Measurements from ENCODE around the gene HMX1.

The HMX1 gene

DNA sequence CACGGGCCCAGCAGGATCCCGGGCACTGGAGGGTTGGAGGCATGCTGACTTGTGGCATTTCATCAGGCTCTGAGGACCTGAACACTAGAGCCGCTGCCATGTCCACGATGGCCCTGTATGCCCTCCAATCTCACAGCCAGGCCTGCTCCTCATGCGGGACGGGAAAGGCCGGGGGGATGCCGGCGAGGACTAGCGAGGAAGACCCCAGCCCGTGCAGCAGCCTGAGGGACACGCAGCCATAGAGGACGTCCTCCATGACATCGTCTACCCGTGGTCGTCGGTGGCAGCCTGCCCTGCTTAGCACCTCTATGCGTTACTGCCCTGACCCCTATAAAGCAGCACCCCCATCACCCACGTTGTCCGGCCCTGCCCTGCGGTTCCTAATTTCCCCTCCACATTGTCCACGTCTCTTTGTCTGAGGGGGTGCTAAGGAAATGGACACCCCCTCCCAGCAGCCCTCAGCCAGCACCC, 32.6 kb downstream of the HMX1 start:
- no peak for DNase-seq

DNA sequence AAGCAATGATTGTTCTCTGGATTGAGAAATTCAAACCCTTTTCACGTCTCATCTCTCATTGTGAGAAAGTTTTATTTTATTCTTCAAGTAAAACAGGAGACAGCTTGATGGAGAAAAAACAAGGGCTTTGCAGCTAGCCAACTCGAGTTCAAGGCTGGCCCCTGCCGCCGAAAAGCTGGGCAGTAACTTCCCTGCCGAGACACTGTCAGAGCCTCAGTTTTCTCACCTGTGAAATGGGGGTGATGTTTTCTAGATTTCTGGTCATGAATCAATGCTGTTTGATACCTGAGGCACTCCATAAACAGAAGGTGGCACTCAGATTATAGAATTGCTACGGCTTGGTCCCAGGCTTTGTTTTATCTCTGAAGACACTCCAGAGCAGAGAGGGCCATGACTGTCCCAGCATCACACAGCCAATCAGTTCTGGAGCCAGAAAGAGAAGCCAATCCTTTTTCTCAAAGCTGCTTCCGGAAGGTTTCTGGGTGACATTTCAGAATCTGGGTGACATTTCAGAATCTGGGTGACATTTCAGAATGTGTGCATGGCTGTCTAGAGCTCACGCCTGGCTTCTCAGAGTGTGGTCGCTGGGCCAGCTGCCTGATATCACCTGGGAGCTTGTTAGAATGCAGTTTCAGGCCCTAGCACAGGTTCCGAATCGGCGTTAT, 33.2 kb downstream of the HMX1 start:
- no peak for DNase-seq

DNA sequence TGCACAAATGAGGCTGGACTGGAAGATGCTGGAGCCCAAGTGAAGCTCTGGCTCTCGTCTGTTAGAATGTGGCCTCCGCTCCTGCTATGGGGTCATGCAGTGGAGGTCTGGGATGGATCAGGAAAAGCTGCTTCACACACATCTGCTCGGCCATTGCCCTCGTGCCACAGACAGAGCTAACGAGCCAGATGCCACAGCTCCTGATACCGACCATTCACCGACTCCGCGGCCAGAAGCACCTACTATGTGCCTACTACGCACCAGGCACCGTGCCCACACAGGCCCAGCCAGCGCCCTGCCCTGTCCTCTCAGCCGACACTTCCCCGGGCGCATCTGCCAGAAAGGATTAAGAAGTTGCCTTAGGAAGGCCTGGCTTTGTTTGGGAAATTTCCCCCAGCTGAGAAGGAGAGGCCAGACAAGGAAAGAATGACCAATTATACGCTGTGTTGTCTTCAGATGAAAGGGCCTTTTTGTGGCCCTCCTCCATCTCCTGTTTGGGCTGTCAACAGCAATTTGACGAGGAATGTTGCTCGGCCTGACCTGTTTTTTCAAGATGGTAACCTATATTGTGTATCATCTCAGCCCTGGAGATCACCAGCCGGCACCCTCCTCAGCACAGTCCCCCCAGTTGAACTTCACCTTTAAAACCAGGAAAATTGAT, 34.3 kb downstream of the HMX1 start:
- no peak for DNase-seq

DNA sequence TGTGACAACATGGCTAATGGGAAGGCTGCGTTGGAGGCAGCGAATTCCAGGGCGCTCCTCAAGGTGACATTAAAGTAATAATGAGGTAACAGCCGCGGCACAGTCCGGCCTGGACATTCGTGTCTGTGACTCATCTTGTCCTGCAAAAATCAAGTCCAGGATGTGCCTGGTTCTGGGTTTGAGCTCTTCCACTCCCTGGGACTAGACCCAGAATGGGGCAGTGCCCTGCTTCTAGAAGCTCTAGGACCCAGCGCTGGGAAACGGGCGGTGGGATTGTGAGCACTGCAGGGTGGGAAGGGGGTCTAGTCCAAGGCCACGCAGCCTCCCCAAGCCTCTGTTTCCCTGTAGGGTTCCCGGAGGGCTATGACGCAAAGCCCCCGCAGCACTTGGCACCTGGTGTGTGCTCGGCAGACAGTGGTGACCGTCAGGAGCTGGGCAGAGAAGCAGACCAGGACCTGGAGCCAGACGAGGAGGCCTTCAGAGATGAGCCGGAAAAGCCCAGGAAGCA, 34.9 kb downstream of the HMX1 start:
- DNase-seq: no peak

DNA sequence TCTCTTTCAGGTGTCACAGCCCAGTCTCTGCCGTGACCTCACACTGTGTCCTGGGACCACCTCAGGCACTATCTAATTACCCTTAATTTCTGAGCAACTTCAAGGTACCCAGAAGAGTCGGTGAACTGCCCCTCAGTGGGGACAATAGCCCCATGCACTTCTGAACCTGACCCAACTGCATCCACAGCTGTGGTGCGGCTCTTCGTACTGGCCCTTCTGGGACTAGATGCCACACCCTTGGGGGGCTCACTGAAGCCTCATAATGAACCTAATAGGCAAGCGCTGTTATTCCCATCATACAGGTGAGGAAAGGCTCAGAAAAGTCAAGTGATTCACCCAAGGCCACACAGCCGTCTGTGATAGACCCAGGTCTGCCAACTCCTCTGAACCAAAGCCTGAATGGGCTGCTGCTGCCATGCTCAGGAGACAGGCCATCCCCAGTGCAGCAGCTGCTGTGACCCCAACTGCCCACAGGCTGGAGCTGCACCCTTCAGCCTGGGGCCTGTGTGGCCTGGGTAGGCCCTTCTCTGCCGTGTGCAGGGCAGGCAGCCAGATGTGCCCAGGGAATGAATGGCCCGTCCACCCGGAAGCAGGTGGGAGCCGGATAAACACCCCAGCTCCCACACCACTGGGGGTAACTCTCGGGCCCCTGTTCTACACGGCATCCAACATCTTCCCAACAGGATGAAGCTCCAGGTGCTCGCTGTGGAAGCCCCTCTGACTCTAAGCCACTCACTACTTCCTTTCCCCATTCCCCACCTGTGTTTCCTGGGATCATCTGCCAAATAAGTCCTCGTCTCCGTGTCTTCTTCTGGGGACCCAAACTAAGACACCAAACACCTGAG, 35.9 kb downstream of the HMX1 start:
- DNase-seq: no peak

DNA sequence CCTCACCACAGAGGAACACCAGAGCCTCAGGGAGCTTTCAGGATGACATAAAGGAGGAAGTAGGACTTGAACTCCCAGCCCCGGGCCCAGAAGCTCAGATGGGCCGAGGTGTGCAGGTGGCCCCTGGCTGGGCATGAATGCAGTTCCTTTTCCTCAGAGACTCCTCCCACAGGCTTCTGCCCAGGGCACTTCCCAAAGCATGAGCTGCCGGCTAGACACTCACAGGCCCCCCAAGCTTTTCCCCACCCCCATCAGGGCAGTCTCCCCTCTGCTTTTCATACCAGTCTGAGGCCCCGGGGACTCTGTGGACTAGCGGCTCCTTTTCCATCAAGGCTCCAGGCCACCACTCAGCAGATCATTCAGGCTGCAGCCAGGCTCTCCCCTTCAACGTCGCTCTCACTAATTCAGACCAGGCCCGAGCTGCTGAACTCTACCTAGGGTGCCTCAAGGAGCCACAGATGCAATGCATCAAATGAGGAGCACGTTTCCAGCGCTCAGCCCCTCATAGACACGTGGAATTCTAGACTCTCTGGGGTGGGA, 36.9 kb downstream of the HMX1 start:
- DNase-seq: no peak

DNA sequence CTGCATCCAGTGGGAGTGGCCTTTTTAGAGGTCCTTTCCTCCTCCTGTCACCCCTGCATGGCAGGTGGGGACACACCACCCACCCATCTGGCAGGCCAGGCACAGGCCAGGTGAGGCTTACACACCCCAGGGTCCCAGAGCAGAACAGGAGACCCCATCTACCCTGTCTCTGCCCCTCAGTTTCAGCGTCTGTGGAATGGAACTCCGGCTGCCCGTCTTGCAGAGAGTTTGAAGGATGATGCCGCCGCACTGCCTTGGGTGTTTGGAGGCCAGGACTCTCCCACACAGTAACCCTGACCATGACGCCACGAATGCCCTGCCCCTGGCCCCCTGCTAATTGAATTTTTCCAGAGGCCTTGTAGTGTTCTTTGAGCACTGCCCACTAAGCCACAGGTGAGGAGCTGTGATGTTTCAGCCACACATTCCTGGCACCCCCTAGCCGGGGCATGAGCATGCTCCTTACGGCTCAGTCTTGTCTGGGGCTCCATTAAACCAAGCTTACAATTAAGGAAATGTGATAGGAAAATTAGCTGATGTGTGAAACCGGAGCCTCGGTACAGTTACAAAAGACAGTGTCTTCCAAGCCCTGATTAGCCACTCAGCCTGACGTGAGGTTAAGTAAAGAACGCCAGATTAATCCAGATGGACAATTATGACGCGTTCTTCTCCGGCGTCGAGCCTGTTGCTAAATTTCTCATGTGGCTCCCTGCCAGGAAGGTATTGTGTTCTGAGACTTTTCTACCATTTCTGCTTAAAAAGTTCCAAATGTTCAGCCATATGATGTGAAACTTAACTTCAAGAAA, 39.3 kb downstream of the HMX1 start:
- no peak for DNase-seq

DNA sequence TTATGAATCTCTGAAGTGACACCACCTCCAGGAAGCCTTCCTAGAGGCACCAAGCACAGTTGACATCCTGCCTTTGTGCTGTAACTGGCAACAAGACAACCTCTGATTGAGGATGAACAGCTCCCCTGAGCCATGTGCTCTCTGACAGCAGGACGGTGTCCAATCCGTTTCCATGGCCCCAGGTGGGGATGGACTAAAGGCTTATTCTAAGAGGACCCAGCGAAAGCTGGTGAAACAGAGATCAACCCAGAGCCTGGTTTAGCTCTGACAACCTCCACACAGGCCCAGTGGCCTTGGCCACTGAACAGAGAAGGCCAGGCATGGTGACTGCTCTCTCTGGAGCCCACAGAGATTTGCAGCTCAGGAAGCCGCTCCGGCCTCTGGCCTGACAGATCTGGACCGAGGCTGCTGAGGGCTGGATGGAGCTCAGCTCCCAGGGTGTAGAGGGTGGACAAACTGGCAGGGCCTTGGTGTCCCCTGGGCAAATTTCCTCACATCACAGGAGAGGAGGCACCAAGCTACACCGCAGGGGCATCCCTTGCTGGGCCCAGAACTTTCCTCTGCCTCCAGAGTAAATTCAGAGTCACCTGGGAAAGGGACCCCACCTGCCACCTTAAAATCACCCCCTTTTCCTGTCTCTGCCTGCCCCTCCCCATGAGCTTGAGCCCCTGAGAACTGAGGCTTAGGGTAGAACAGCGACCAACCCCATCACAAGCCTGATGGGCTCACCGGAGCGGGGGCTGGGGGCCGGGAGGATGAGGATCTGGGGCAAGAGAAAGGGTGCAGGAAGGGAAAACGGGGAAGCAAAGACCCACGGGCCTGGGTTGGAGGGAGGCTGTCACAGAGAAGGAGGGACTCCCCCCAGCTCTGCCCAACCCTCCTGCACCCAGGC, 40.2 kb downstream of the HMX1 start:
- no peak for DNase-seq

DNA sequence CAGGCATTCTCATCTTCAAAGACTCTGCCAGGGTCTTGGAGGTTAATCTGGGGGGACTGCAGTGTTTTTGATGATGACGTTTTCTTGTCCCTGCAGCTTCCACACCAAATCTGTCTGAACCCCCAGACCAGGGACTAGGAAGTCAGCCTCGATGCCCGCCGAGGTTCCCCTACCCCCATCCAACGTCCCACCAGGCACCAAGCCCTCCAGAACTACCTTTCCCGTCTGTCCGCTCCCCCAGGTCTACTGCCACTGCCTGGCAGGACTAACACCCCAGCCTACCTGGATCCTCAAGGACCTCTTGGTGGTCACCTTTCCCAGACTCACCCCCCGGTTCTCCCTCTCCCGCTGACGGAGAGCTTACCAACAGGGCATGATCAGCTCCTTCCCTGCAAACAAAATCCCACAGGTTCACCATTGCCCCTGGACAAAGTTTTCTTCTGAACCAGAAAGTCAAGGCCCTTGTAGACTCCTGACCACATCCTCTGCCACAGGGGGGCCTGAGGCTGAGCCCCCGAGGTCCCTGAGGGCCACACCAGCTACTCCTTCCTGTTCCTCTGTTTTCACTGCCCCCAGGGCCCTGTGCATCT, 40.9 kb downstream of the HMX1 start:
- DNase-seq: no peak

DNA sequence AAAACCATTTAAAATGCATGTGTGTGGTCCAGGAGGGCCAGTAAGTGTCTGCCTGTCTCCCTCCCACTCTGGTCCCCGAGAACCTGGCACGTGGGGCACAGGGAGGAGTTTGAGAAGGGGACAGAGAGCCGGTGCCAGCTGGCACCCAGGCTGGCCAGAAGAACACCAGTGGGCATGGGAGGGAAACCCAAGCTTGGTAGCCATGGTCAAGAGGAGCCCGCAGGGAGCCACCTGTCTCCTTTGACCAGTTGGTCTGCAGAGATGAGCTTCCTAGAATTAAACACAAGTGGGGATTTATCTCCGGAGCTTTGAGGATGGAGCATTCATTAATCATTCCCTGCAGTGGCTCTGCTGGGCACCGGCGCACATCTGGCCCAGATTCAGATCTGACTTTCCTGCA, 41.6 kb downstream of the HMX1 start:
- no peak for DNase-seq

DNA sequence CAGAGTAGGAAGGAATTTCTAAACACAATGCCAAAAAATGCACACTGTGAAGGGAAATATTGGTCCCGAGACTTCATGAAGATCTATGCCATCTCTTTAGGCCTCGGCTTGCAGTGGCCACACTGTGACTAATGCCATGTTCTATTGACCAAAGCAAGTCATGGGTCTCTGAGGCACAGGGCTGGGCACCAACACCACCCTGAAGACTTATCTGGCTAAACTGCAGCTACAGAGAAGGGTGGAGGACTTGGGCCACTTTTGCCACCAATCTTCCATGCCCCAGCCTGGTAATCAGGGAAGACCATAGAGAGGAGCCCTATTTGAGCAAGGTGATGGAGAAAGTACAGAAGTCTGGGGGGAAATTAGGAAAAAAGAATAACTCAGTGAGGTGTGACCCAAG, 42.1 kb downstream of the HMX1 start:
- no peak for DNase-seq

DNA sequence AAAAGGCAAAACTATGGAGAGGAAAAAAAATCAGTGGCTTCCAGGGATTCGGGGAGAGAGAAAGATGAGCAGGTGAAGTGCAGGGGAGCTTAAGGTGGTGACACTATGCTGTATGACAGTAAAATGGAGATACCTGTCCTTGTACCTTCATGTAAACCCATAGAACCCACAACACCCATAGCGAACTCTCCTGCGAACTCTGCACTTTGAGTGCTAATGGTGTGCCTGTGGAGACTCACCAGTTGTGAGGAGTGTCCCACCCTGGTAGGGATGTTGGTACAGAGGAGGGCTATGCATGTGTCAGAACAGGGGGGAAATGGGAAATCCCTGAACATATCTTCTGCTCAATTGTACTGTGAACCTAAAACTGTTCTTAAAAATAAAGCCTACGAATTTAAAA, 42.8 kb downstream of the HMX1 start:
- no peak for DNase-seq

DNA sequence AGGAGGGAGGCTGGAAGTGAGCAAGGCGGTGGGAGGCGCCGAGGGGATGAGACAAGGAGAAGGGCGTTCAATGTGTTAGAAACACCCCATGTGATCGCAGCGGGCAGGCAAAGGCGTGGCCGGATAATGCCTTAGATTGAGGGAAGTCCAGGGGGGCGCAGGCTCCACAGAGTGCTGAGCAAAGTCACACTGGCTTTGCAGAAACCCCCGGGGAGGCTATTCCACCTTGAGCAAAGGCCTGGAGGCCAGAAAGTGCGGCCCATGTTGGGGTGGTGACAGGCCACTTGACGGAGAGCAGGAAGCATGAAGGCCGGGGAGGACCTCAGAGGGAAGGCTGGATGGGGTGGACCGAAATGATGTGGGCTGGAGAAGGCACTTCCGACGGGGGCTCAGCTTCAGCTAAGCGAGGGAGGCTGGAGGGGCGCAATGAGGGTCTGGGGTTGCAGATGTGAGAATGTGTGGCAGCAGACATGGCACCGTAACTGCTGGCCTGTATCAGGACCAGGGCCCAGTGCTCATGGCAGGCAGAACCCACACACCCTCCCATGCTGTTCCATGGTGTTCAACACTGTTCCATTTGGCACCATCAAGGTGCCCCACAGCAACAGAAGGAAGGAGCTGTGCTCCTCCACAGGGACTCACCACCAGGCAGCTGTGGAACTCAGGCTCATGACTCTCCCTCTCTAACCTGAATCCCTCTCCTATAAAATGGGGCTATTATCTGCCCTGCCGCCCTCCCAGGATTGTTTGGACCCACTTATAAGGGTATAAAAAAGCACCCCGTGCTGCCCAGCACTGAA, 50.3 kb downstream of the HMX1 start:
- DNase-seq: no peak

DNA sequence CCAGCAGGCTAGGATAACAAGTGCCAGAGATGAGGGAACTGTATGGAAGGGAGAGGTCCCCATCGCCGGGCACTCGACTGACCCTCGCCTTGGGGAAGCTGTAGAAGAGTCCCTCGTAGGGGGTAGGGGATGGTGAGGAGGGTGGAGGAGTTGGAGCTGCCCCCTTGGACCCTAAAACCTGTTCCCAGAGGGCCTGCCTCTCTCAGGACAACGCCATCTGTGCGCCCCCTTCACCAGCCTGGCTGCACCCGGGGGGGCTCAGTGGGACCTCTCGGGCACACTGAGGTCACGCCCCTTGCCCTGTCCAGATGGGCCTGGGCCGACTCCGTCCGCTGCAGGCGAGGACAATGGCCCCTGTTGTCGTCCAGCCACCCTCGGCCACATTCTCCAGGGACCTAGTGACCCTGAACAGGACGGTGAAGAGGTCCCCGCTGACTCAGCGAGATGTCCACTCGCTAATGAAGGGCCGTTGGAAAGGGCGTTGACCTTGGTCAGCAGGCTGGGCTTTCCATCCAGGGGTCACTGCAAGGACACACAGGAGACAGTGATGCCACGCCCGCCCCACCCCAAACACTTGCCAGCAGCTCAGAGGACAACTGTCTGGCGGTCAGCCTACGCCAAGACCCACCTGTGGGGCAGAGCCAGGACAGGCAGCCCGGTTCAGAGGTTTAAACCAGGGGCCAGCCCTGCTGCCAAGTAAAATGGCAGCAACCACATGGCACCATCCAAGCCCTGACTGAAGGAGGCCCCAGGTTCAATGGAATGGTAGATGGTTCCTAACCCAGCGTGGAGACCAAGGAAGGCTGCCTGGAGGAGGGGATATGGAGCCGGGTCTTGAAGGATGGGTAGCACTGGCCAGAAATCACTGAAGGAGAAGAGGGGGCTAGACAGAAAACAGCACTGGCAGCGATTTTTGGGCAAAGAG, 51.2 kb downstream of the HMX1 start:
- no peak for DNase-seq

DNA sequence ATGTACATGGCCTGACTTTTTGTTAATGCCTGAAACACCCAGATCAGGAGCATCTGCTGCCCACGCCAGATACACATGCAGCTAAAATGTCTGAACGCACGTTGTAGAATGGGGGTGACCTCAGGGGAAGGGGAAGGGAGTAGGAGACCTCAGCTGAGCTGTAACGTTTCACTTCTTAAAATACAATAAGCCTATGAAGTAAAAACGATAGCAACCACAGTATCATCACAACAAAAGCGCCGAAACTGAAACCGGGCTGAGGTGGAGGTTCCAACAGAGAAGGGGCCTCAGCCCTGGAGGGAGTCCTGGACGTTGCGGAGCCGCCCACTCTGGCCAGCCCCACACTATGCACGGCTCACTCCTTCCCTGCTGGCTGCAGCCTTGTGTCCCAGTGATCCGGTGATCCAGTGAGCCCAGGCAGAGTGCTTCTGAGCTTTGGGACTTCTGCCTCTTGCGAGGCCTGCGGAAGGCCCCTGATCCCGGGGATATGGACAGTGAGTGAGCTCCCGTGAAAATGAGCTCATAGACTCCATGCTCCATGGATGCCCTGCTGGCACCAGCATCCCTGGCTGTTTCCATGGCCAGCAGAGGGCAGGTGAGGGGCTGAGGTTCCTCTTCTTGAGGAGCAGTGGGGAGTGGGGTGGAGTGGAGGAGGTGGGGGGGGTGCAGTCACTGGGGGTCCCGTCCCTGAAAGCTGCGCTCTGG, 52.0 kb downstream of the HMX1 start:
- DNase-seq: no peak

DNA sequence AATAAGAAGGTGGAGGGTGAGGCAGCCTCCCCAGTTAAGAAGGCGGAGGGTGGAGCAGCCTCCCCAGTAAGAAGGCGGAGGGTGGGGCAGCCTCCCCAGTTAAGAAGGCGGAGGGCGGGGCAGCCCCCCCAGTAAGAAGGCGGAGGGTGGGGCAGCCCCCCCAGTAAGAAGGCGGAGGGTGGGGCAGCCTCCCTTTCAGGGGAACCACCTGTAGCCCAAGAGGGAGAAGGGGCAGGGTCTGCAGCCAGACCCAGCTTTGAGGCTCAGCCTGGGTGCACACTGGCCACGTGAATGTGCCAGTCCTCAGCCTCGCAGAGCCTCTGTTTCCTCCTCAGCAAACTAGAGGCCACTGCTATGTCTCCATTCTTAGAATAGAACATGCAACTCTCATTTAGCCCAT, 52.6 kb downstream of the HMX1 start:
- DNase-seq: no peak

DNA sequence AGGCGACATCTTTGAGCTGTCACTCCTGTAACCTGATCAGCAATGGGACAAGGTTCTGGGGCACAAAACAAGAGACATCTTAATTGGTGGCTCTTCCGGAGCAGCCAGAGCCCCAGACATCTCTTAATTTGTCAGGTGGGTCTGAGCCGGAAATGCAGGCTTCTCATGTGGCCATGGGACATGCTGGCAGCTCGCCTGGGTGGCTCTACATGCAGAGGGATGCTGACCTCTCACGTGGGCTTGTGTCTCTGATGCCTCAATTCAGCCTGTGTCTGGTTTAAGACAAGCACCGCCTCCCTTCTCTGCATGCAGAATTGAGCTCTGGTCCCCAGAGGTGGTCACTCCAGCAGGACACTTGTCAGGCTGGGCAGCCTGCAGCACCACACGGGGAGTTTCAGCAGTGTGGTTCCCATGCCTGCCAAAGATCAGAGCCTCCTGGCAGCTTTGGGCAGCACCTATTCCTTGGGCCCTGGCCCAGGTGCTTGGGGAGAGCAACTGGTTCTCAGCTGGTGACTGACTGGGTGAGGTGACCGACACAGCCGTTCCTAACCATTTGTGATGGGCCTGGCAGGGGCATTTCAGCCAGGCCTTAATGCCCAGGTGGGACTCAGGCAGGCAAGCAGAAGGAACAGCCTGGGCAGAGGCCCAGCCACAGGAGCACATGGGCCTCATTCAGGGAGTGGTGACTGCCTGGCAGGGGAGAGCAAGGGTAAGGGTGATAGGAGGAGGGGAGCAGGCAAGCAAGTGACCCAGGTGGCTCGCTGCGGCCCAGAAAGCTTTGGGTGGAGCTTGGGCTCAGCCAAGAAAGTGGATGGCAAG, 53.4 kb downstream of the HMX1 start:
- DNase-seq: no peak

DNA sequence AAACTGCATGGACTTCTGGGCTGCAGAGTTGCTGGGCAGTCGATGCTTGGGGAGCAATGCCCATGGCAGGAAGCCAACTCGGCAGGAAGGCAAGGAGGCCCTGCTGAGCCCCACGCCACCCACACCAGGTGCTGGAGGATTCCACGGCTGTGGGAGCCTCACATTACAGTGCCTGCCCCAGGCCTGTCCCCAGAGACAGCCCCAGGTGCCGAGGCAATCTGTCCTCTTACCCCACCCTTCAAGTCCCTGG, 53.9 kb downstream of the HMX1 start:
- no peak for DNase-seq

All from OCI-M1 (cell line).